Caco-2 (cell line): ENCODE data around the gene LYPLAL1. TPM values are rescaled to one million over a fixed set of nuclear protein-coding genes. Genes with fewer than 3 reads are reported as not detected.

Source experiments
- BruUV-seq: library from RNA; stranded (reverse); fragments of 400-500 nt; replicated peaks from 2 replicates; lab custom pipeline; 2021; lab: Mats Ljungman, UMichigan
- CTCF ChIA-PET: fragments of 300-600 bp; sonication (Branson Sonifier 250); formaldehyde crosslinking; loops from one replicate; lab custom pipeline; 2022; ENCODE audit warnings: antibody characterized with exemption; lab: Charles Lee
- POLR2A ChIA-PET: fragments of 300-600 bp; sonication (Branson Sonifier 250); formaldehyde crosslinking; loops from one replicate; lab custom pipeline; 2022; ENCODE audit warnings: antibody characterized with exemption; lab: Charles Lee
- DNase-seq, 2 experiments: peaks; one replicate each; pipeline versions ENCODE4 v3.0.0 to v3.0.0-alpha.2; 2020 to 2022
- H3K27me3 ChIP-seq: replicated peaks from 2 replicates; pipeline ENCODE4 v1.6.0; 2011; ENCODE audit warnings: low read length; ENCODE audit not compliant: control insufficient read depth, insufficient read depth
- H3K36me3 ChIP-seq: 2 replicates; pipeline ENCODE4 v1.5.1; 2011; ENCODE audit warnings: low read length; ENCODE audit not compliant: control insufficient read depth, insufficient read depth
- H3K4me1 ChIP-seq: fragments of 250-450 bp; sonication (Bioruptor Pico); 2 replicates; pipeline ENCODE4 v1.5.1; 2020; ENCODE audit warnings: mild to moderate bottlenecking
- H3K4me3 ChIP-seq: 2 replicates; pipeline ENCODE4 v1.5.1; 2011; ENCODE audit warnings: low read depth, mild to moderate bottlenecking, control low read depth, low read length
- H3K9me3 ChIP-seq: fragments of 250-450 bp; sonication (Bioruptor Pico); 2 replicates; pipeline ENCODE4 v1.5.1; 2020; ENCODE audit warnings: mild to moderate bottlenecking, moderate library complexity
- H3K27ac Mint-ChIP-seq: one replicate; pipeline ENCODE4 v1.8.0; 2022; ENCODE audit warnings: mixed read lengths; ENCODE audit not compliant: unreplicated experiment
- H3K27me3 Mint-ChIP-seq: one replicate; pipeline ENCODE4 v1.8.0; 2022; ENCODE audit warnings: mixed read lengths; ENCODE audit not compliant: insufficient read depth, unreplicated experiment
- H3K36me3 Mint-ChIP-seq: one replicate; pipeline ENCODE4 v1.8.0; 2022; ENCODE audit warnings: mild to moderate bottlenecking, mixed read lengths; ENCODE audit not compliant: insufficient read depth, unreplicated experiment
- H3K4me1 Mint-ChIP-seq: one replicate; pipeline ENCODE4 v1.8.0; 2022; ENCODE audit warnings: low read depth, mixed read lengths; ENCODE audit not compliant: unreplicated experiment
- H3K4me3 Mint-ChIP-seq: one replicate; pipeline ENCODE4 v1.8.0; 2022; ENCODE audit warnings: mild to moderate bottlenecking, moderate library complexity, mixed read lengths; ENCODE audit not compliant: unreplicated experiment
- H3K9me3 Mint-ChIP-seq: one replicate; pipeline ENCODE4 v1.8.0; 2022; ENCODE audit warnings: mixed read lengths; ENCODE audit not compliant: unreplicated experiment
- intact Hi-C: fragments of 100-400 bp; cut with micrococcal nuclease; formaldehyde crosslinking; loops from one replicate; pipeline ENCODE4 v1.10.0; 2022; ENCODE audit not compliant: unreplicated experiment
- total RNA-seq: library from RNA; stranded (reverse); gene quantifications from 2 replicates; pipeline ENCODE4 v1.2.3, GENCODE V29; 2022
- TF ChIP-seq, protein P1 (sequence below), 2 experiments: fragments of 200-600 bp in 1 of 2; IDR thresholded peaks; 1 replicate in 1 of 2; 2 replicates in 1 of 2; pipeline versions ENCODE4 v1.5.1 to v1.8.0; 2011 to 2022; ENCODE audit warnings: antibody characterized with exemption in 1 of 2, control low read depth in 1 of 2, inconsistent platforms in 1 of 2, low read depth in 1 of 2, low read length in 1 of 2, mild to moderate bottlenecking in 1 of 2, moderate library complexity in 1 of 2; ENCODE audit not compliant: insufficient read depth in 1 of 2, severe bottlenecking in 1 of 2, unreplicated experiment in 1 of 2

LYPLAL1 gene
- total RNA-seq, 1 experiment from 2014 or later: 20.4 TPM

DNA sequence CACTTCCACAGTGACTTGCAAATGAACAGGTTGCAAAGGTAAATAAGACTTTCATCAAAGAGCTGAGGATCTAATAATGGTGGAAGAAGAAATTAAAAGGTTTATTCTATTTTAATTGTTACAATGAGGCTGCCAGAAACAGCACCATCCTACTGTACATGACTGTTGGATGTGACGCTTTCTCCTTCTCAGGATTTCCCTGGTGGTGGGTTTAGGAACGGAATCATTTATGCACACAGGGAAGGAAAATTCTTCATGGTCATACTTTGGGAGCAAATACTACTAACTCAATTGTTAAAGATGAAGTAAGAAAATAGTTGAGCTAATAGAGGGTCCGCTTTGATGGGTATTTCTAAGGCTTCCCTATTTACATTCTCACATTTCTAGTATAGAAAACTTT, 22.2 kb upstream of the LYPLAL1 start:
- H3K27me3 ChIP-seq: no peaks in the 10 kb centered on the region
- no peaks in the 10 kb centered on the region for H3K9me3 Mint-ChIP-seq
- H3K36me3 Mint-ChIP-seq: no peaks in the 10 kb centered on the region
- TF ChIP-seq, protein P1, sequence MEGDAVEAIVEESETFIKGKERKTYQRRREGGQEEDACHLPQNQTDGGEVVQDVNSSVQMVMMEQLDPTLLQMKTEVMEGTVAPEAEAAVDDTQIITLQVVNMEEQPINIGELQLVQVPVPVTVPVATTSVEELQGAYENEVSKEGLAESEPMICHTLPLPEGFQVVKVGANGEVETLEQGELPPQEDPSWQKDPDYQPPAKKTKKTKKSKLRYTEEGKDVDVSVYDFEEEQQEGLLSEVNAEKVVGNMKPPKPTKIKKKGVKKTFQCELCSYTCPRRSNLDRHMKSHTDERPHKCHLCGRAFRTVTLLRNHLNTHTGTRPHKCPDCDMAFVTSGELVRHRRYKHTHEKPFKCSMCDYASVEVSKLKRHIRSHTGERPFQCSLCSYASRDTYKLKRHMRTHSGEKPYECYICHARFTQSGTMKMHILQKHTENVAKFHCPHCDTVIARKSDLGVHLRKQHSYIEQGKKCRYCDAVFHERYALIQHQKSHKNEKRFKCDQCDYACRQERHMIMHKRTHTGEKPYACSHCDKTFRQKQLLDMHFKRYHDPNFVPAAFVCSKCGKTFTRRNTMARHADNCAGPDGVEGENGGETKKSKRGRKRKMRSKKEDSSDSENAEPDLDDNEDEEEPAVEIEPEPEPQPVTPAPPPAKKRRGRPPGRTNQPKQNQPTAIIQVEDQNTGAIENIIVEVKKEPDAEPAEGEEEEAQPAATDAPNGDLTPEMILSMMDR (IDR thresholded peaks at IDR 0.05; ENCODE audit: insufficient read depth in 1 of 2, low read depth in 1 of 2, low read length in 1 of 2, severe bottlenecking in 1 of 2, unreplicated experiment in 1 of 2): no peak
- DNase-seq: no peak
- no peaks in the 10 kb centered on the region for H3K36me3 ChIP-seq
- no peak overlapping the region for H3K4me3 ChIP-seq
- ChIA-PET CTCF (no interaction called here), POLR2A (no interaction called here)
- no TSS peak for BruUV-seq
- intact Hi-C loops: no loop called here
- peaks cover 5% of the 10 kb centered on the region for H3K27me3 Mint-ChIP-seq
- no peak overlapping the region for H3K27ac Mint-ChIP-seq
- no peak overlapping the region for H3K4me3 Mint-ChIP-seq
- no peaks in the 10 kb centered on the region for H3K9me3 ChIP-seq
- H3K4me1 Mint-ChIP-seq: no peaks in the 10 kb centered on the region
- no peaks in the 10 kb centered on the region for H3K4me1 ChIP-seq

DNA sequence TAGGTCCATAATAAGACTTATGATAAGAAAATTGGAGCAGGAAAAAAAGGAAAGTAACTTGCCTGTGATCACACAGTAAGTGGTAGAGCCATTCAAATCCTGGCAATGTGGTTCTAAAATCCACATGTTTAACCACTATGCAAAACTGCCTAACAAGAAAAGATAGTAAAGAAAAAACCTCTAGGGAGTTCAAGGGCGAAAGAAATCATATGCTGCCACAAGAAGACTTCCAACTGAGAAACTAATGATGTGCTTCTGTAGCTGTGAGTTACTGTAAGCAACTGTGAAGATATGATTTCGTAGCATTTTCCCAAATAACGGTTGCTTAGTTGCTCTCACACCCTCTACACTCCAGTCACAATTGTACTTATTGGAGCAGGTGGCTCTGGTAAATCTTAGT, 20.9 kb upstream of the LYPLAL1 start:
- Mint-ChIP-seq H3K4me3 (no peak overlapping the region), H3K4me1 (no peaks in the 10 kb centered on the region), H3K27me3 (peaks cover 5% of the 10 kb centered on the region), H3K36me3 (no peaks in the 10 kb centered on the region), H3K9me3 (no peaks in the 10 kb centered on the region), H3K27ac (no peak overlapping the region)
- no peak for DNase-seq
- H3K27me3 ChIP-seq: no peaks in the 10 kb centered on the region
- ChIA-PET POLR2A (no interaction called here), CTCF (no interaction called here)
- H3K36me3 ChIP-seq: no peaks in the 10 kb centered on the region
- no peaks in the 10 kb centered on the region for H3K4me1 ChIP-seq
- no peak overlapping the region for H3K4me3 ChIP-seq
- no TSS peak for BruUV-seq
- TF ChIP-seq, protein P1 (IDR thresholded peaks at IDR 0.05; ENCODE audit: insufficient read depth in 1 of 2, low read depth in 1 of 2, low read length in 1 of 2, severe bottlenecking in 1 of 2, unreplicated experiment in 1 of 2): no peak
- H3K9me3 ChIP-seq: no peaks in the 10 kb centered on the region
- intact Hi-C loops: no loop called here

- POLR2A ChIA-PET: no interaction called here
Measured at GRCh38 chr1:219153723-219154122, 20.0 kb upstream of the LYPLAL1 start.

More at GRCh38 chr1:219153723-219154122, 20.0 kb upstream of the LYPLAL1 start:
- no peaks in the 10 kb centered on the region for H3K27me3 ChIP-seq
- no peak for DNase-seq
- Mint-ChIP-seq H3K27me3 (peaks cover 5% of the 10 kb centered on the region), H3K36me3 (no peaks in the 10 kb centered on the region), H3K27ac (no peak overlapping the region), H3K4me3 (no peak overlapping the region), H3K9me3 (no peaks in the 10 kb centered on the region), H3K4me1 (no peaks in the 10 kb centered on the region)
- TF ChIP-seq, protein P1 (IDR thresholded peaks at IDR 0.05; ENCODE audit: insufficient read depth in 1 of 2, low read depth in 1 of 2, low read length in 1 of 2, severe bottlenecking in 1 of 2, unreplicated experiment in 1 of 2): no peak
- H3K4me3 ChIP-seq: no peak overlapping the region
- no peaks in the 10 kb centered on the region for H3K4me1 ChIP-seq
- H3K36me3 ChIP-seq: no peaks in the 10 kb centered on the region
- no peaks in the 10 kb centered on the region for H3K9me3 ChIP-seq
- CTCF ChIA-PET: no interaction called here
- no TSS peak for BruUV-seq
- intact Hi-C loops: no loop called here
